ENCODE measurements around the gene GNG8. TPM values are rescaled to one million over a fixed set of nuclear protein-coding genes. Genes with fewer than 3 reads are reported as not detected.

The GNG8 gene
- total and polyA plus RNA-seq, 9 of the 15 experiments (the other 6 are each of a cell fraction or from before 2014, with no cell fraction given) = 1.3 TPM; not detected in 8

GRCh38 chr19:46633130-46633529 is 2.9 kb downstream of the GNG8 start (continued):
- TF ChIP-seq, protein P1, sequence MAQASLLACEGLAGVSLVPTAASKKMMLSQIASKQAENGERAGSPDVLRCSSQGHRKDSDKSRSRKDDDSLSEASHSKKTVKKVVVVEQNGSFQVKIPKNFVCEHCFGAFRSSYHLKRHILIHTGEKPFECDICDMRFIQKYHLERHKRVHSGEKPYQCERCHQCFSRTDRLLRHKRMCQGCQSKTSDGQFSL (CRISPR knock-in tag; IDR thresholded peaks at IDR 0.05) = peak; percentile 44; the same call in 1 of the 2 replicates
- TF ChIP-seq, protein P1 (tag; IDR thresholded peaks at IDR 0.05) = 0 out of 4 replicates have a peak, but pooled peaks of 1 of the 2 experiments have one; percentile 36
- TF ChIP-seq ZNF24 (IDR thresholded peaks at IDR 0.05) (peak; percentile 81; the same call in 1 of the 2 replicates), ZBTB1 (CRISPR knock-in tag; IDR thresholded peaks at IDR 0.05; ENCODE audit: borderline replicate concordance, low read depth) (no peak), ZNF75A (CRISPR knock-in tag; IDR thresholded peaks at IDR 0.05) (no peak), U2AF2 (optimal IDR thresholded peaks at IDR 0.05; ENCODE audit: low read depth, low read length) (no peak), ZNF217 (CRISPR knock-in tag; IDR thresholded peaks at IDR 0.05) (no peak), RBM25 (IDR thresholded peaks at IDR 0.05; ENCODE audit: low read depth, low read length, severe bottlenecking) (peak; percentile 95), IRF2 (CRISPR knock-in tag; IDR thresholded peaks at IDR 0.05) (no peak), E4F1 (CRISPR knock-in tag; IDR thresholded peaks at IDR 0.05; ENCODE audit: borderline replicate concordance) (no peak), MAFG (tag; conservative IDR thresholded peaks at IDR 0.05) (peak; percentile 26; the same call in 1 of the 2 replicates), ZFP36 (IDR thresholded peaks at IDR 0.05; ENCODE audit: low read depth, low read length, partially characterized antibody) (peak; percentile 99), POU5F1 (IDR thresholded peaks at IDR 0.05; ENCODE audit: borderline replicate concordance, low read depth, low read length, partially characterized antibody) (no peak), CBX8 (IDR thresholded peaks at IDR 0.05; ENCODE audit: borderline replicate concordance, extremely low read depth, low read depth, low read length, poor library complexity, severe bottlenecking) (no peak)
- TF ChIP-seq, protein P2, sequence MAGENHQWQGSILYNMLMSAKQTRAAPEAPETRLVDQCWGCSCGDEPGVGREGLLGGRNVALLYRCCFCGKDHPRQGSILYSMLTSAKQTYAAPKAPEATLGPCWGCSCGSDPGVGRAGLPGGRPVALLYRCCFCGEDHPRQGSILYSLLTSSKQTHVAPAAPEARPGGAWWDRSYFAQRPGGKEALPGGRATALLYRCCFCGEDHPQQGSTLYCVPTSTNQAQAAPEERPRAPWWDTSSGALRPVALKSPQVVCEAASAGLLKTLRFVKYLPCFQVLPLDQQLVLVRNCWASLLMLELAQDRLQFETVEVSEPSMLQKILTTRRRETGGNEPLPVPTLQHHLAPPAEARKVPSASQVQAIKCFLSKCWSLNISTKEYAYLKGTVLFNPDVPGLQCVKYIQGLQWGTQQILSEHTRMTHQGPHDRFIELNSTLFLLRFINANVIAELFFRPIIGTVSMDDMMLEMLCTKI (IDR thresholded peaks at IDR 0.05; ENCODE audit: partially characterized antibody) = no peak
- TF ChIP-seq, protein P3, sequence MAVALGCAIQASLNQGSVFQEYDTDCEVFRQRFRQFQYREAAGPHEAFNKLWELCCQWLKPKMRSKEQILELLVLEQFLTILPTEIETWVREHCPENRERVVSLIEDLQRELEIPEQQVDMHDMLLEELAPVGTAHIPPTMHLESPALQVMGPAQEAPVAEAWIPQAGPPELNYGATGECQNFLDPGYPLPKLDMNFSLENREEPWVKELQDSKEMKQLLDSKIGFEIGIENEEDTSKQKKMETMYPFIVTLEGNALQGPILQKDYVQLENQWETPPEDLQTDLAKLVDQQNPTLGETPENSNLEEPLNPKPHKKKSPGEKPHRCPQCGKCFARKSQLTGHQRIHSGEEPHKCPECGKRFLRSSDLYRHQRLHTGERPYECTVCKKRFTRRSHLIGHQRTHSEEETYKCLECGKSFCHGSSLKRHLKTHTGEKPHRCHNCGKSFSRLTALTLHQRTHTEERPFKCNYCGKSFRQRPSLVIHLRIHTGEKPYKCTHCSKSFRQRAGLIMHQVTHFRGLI (CRISPR knock-in tag; IDR thresholded peaks at IDR 0.05) = no peak

Data from K562 (cell line).